ENCODE data around the gene FGR. TPM values are rescaled to one million over a fixed set of nuclear protein-coding genes. Genes with fewer than 3 reads are reported as not detected.

The FGR gene
- total and polyA plus RNA-seq, 2 donors (not counting 1 experiment from before 2014, with no cell fraction given), result 57.0 to 295 TPM

- Mint-ChIP-seq H3K9me3 (ENCODE audit: insufficient read depth) (no peaks in the 10 kb centered on the region), H3K4me3 (no peak overlapping the region), H3K27ac (no peak overlapping the region), H3K27me3 (no peaks in the 10 kb centered on the region), H3K4me1 (peaks cover 50% of the 10 kb centered on the region)
- Histone ChIP-seq H3K79me2 (ENCODE audit: control insufficient read depth, insufficient read depth, low read length) (peaks cover 66% of the 10 kb centered on the region), H3K4me1 (ENCODE audit: control insufficient read depth in 2 of 2, insufficient read depth in 2 of 2, low read length in 2 of 2) (peaks cover 26 to 40% of the 10 kb centered on the region in 2 donors), H3K9me3 (ENCODE audit: control extremely low read depth in 1 of 3, control insufficient read depth in 2 of 3, insufficient read depth in 1 of 3, low read length in 2 of 3) (no peaks in the 10 kb centered on the region), H4K20me1 (ENCODE audit: control insufficient read depth, insufficient read depth, low read length, poor library complexity, severe bottlenecking) (peaks cover 43% of the 10 kb centered on the region), H3K36me3 (replicated peaks in 1 of 2; ENCODE audit: control extremely low read depth in 1 of 2, control insufficient read depth in 1 of 2, extremely low read depth in 1 of 2, insufficient read depth in 2 of 2, low read length in 1 of 2) (no peaks in the 10 kb centered on the region), H3K27me3 (replicated peaks in 1 of 4; ENCODE audit: control extremely low read depth in 1 of 4, control insufficient read depth in 3 of 4, insufficient read depth in 4 of 4, low read length in 3 of 4) (no peaks in the 10 kb centered on the region), H3K9ac (ENCODE audit: low read length) (no peak overlapping the region), H3K27ac (ENCODE audit: low read length in 2 of 2) (no peak overlapping the region), H2AFZ (ENCODE audit: insufficient read depth, low read depth, low read length, poor library complexity, severe bottlenecking) (no peak overlapping the region), H3K4me2 (replicated peaks; ENCODE audit: low read depth, low read length, poor library complexity, severe bottlenecking) (no peak overlapping the region), H3K4me3 (ENCODE audit: control extremely low read depth in 1 of 5, extremely low read depth in 1 of 5, insufficient read depth in 1 of 5, low read depth in 2 of 5, low read length in 4 of 5) (no peak overlapping the region)
- no peak for ATAC-seq (ENCODE audit: low read depth)
- no peak for TF ChIP-seq CTCF (IDR thresholded peaks at IDR 0.05)
- TF ChIP-seq EZH2 (IDR thresholded peaks at IDR 0.05; ENCODE audit: borderline replicate concordance, insufficient read depth, low read depth, low read length, poor library complexity, severe bottlenecking), result no peak
- POLR2A ChIA-PET, result no interaction called here
- 91% methylated on average over 22 of the region's 26 CpGs for WGBS (ENCODE audit: insufficient coverage)
- CTCF ChIA-PET, result interaction anchor here (0.8 to 2.0 kb wide), 6 partner anchors 9 to 170 kb away, joined by 3 to 8 read pairs (median 4); no protein-coding TSS in a partner anchor
- DNase-seq, result no peak
- intact Hi-C loops (cut with micrococcal nuclease), result no loop called here
Observed at GRCh38 chr1:27564710-27565649, 70.0 kb downstream of the FGR start.
